HepG2 (cell line): ENCODE results near the gene SYS1. TPM values are rescaled to one million over a fixed set of nuclear protein-coding genes. Genes with fewer than 3 reads are reported as not detected.

Experiments
- AHDC1 ChIP-seq: sonication (generic); formaldehyde crosslinking; IDR thresholded peaks from 2 replicates; pipeline ENCODE4 v1.5.1; 2020; ENCODE audit warnings: mild to moderate bottlenecking, missing genetic modification reagents, borderline replicate concordance
- HINFP ChIP-seq: sonication (generic); formaldehyde crosslinking; IDR thresholded peaks from 2 replicates; pipeline ENCODE4 v1.4.0; 2020; ENCODE audit warnings: low read depth, mild to moderate bottlenecking, missing genetic modification reagents
- HOXA7 ChIP-seq: sonication (generic); formaldehyde crosslinking; IDR thresholded peaks from 2 replicates; pipeline ENCODE4 v1.8.1; 2022; ENCODE audit warnings: mild to moderate bottlenecking, missing genetic modification reagents, moderate library complexity
- KDM5A ChIP-seq: fragments of 200-600 bp; sonication (generic); IDR thresholded peaks from 2 replicates; pipeline ENCODE4 v1.7.0; 2018; ENCODE audit warnings: antibody characterized with exemption, mild to moderate bottlenecking, low read length, borderline replicate concordance
- KLF11 ChIP-seq: IDR thresholded peaks from 2 replicates; pipeline ENCODE4 v1.6.1; 2016; ENCODE audit warnings: missing compliant biosample characterization
- MED1 ChIP-seq: sonication (generic); formaldehyde crosslinking; IDR thresholded peaks from 2 replicates; pipeline ENCODE4 v1.4.0; 2020; ENCODE audit warnings: missing genetic modification reagents
- MLX ChIP-seq: IDR thresholded peaks from 2 replicates; pipeline ENCODE4 v1.6.1; 2016
- NFKB2 ChIP-seq: sonication (generic); formaldehyde crosslinking; IDR thresholded peaks from 2 replicates; pipeline ENCODE4 v1.4.0; 2020; ENCODE audit warnings: missing genetic modification reagents, borderline replicate concordance
- PITX1 ChIP-seq: sonication (generic); formaldehyde crosslinking; IDR thresholded peaks from 2 replicates; pipeline ENCODE4 v1.5.1; 2020; ENCODE audit warnings: mild to moderate bottlenecking, missing genetic modification reagents
- PLRG1 ChIP-seq: fragments of 450-650 bp; conservative IDR thresholded peaks from 2 replicates; pipeline ENCODE4 v1.6.1; 2016
- SNAPC2 ChIP-seq: sonication (generic); formaldehyde crosslinking; IDR thresholded peaks from 2 replicates; pipeline ENCODE4 v1.8.1; 2022; ENCODE audit warnings: mild to moderate bottlenecking, missing genetic modification reagents
- SOX13 ChIP-seq, 3 experiments: fragments of 450-650 bp in 1 of 3; sonication (generic) in 1 of 3; formaldehyde crosslinking in 1 of 3; IDR thresholded peaks in 2 of 3; conservative IDR thresholded peaks in 1 of 3; 2 replicates each; pipeline versions ENCODE4 v1.5.0 to v1.6.1; 2016 to 2020; ENCODE audit warnings: antibody characterized with exemption in 1 of 3, mild to moderate bottlenecking in 1 of 3, missing compliant biosample characterization in 1 of 3, missing genetic modification reagents in 1 of 3, moderate library complexity in 1 of 3
- TAF15 ChIP-seq: fragments of 200-400 bp; formaldehyde crosslinking; IDR thresholded peaks from one replicate; pipeline ENCODE4 v1.6.1; 2018; ENCODE audit warnings: mild to moderate bottlenecking, low read depth, low read length; ENCODE audit not compliant: poor library complexity, severe bottlenecking
- ZNF382 ChIP-seq: sonication (generic); formaldehyde crosslinking; IDR thresholded peaks from 2 replicates; pipeline ENCODE4 v1.5.0; 2020; ENCODE audit warnings: missing genetic modification reagents, mild to moderate bottlenecking, borderline replicate concordance
- ZNF691 ChIP-seq: sonication (generic); formaldehyde crosslinking; IDR thresholded peaks from 2 replicates; pipeline ENCODE4 v1.4.0; 2020; ENCODE audit warnings: missing genetic modification reagents, low read depth, mild to moderate bottlenecking, borderline replicate concordance
- ZNF772 ChIP-seq: sonication (generic); formaldehyde crosslinking; IDR thresholded peaks from 2 replicates; pipeline ENCODE4 v1.5.0; 2020; ENCODE audit warnings: mild to moderate bottlenecking, missing genetic modification reagents
- ZNF883 ChIP-seq: sonication (generic); formaldehyde crosslinking; IDR thresholded peaks from 2 replicates; pipeline ENCODE4 v1.5.1; 2020; ENCODE audit warnings: mild to moderate bottlenecking, missing genetic modification reagents; ENCODE audit errors: not compliant biosample characterization
- ZSCAN5A ChIP-seq: sonication (generic); formaldehyde crosslinking; IDR thresholded peaks from 2 replicates; pipeline ENCODE4 v1.8.0; 2022; ENCODE audit warnings: mild to moderate bottlenecking, missing genetic modification reagents, borderline replicate concordance
- polyA plus RNA-seq, 8 experiments: library from polyadenylated mRNA; depleted of rRNA in 3 of 8; stranded (reverse) in 7 of 8; unstranded in 1 of 8; fragments of >200 nt; fragmentation: Illumina TruSeq in 4 of 8; extraction: Trizol in 4 of 8; gene quantifications; 2 replicates each; pipeline versions ENCODE4 v1.2.1 to v1.2.3, GENCODE V29; 2011 to 2016; ENCODE audit warnings: low read depth in 4 of 8, missing spikeins in 1 of 8, mixed read lengths in 1 of 8; ENCODE audit not compliant: insufficient read depth in 1 of 8
- total RNA-seq, 5 experiments: library from RNA; depleted of rRNA; stranded (reverse); fragments of >200 nt; fragmentation: Illumina TruSeq; extraction: Trizol; gene quantifications; 2 replicates each; pipeline ENCODE4 v1.2.3, GENCODE V29; 2016; ENCODE audit warnings: low read depth in 1 of 5

Gene SYS1
- total and polyA plus RNA-seq, 2 of the 13 experiments (the other 11 are each of a cell fraction or from before 2014, with no cell fraction given): 38.3 to 65.6 TPM

GRCh38 chr20:45358282-45359068 lies 4.5 kb upstream of the SYS1 start (continued):
- TF ChIP-seq AHDC1 (CRISPR knock-in tag): no peak
- TF ChIP-seq MLX (CRISPR knock-in tag): peak; percentile 50; the same call in 1 of the 2 replicates
- TF ChIP-seq HINFP (CRISPR knock-in tag): peak; percentile 32; the same call in 1 of the 2 replicates
- TF ChIP-seq ZNF691 (CRISPR knock-in tag): no peak
- no peak for TF ChIP-seq KLF11 (CRISPR knock-in tag)
- TF ChIP-seq MED1 (CRISPR knock-in tag): no peak
- TF ChIP-seq SOX13 (IDR thresholded peaks at IDR 0.05): no peak
- TF ChIP-seq SOX13 (CRISPR knock-in tag; conservative IDR thresholded peaks at IDR 0.05 in 1 of 2, IDR thresholded peaks at IDR 0.05 in 1 of 2): peak in 1 of 2 experiments; percentile 21; a peak in 1 of 4 replicates
- no peak for TF ChIP-seq PLRG1
- TF ChIP-seq KDM5A: no peak
- TF ChIP-seq ZNF772 (CRISPR knock-in tag): no peak; the same call in 1 of the 2 replicates
- no peak for TF ChIP-seq ZNF382 (CRISPR knock-in tag)
- peak; percentile 45; the same call in 1 of the 2 replicates for TF ChIP-seq PITX1 (CRISPR knock-in tag)
- TF ChIP-seq NFKB2 (CRISPR knock-in tag): no peak
- no peak for TF ChIP-seq SNAPC2 (CRISPR knock-in tag)
- no peak for TF ChIP-seq TAF15
- no peak for TF ChIP-seq ZSCAN5A
- TF ChIP-seq ZNF883 (CRISPR knock-in tag): no peak
- no peak for TF ChIP-seq HOXA7 (CRISPR knock-in tag)
